NCI-H510A treated with DMSO at 0.1 percent for 48 hours (cell line): Measurements from ENCODE around the gene ZMAT2.
"Not testable (repeated sequence)": the region's sequence is repeated elsewhere in the genome, so short reads cannot be mapped to it uniquely, and the experiment has no call there.

ENCODE experiments used
- DNase-seq: peaks from one replicate; lab custom pipeline; 2025; lab: John Stamatoyannopoulos, UW

ZMAT2 gene, protein sequence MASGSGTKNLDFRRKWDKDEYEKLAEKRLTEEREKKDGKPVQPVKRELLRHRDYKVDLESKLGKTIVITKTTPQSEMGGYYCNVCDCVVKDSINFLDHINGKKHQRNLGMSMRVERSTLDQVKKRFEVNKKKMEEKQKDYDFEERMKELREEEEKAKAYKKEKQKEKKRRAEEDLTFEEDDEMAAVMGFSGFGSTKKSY

DNA sequence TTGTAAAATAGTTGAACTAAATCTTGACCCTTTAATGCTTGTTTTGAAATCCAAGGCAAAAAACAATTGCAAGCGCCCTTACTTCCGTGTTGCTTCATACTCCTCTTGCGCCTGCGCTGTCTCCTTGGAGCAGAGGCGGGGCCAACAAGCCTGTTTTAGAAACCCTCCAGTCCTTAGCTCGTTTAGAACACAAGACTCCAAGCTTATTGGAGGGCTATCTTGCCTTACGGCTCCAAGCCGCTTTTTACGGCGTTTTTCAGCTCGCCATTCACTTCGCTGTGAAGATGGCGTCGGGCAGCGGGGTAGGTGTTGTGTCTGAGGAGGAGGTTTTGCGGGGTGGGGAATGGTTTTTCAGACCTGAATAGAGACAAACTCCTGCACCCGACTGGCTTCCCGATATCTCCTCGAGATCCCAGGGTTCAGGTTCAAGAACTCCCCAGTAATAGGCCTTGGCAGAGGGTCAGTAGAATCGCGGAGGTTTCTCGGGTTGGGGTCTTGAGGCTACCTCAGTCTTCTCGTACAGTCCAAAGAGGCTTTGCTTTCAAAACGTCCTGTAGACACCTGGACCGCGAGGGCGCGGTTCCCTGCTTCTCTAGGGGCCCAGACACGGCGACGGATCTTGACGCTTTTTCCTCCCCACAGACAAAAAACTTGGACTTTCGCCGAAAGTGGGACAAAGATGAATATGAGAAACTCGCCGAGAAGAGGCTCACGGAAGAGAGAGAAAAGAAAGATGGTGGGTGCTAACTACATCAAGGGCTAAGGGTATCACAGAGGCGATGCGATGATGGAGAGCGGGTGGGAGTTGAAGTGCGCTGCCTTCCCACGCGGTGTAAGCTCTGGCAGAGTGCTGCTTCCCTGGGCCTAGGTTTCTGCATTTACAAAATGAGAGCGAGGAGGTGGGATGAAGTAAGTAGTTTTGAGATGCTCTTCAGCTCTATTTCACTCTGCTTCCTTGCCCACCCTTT, at the start of gene ZMAT2:
ZMAT2 (plus strand) TSS at position 271 of the 968 bp plus-strand sequence; CDS start at position 285, 14 bp downstream.
- peak; percentile 90 for DNase-seq

DNA sequence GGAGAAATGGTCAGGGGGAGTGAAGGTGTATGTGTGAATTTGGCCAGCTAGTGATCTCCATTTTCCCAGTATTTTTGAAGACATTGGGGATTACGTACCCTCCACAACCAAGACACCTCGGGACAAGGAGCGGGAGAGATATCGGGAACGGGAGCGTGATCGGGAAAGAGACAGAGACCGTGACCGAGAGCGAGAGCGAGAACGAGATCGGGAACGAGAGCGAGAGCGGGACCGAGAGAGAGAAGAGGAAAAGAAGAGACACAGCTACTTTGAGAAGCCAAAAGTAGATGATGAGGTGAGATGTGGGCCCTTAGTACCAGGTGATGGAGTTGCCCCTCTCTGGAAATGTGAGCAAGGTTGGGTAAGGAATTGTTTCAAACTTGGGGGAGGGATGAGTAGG, 41.4 kb upstream of the ZMAT2 start:
- DNase-seq = no peak

DNA sequence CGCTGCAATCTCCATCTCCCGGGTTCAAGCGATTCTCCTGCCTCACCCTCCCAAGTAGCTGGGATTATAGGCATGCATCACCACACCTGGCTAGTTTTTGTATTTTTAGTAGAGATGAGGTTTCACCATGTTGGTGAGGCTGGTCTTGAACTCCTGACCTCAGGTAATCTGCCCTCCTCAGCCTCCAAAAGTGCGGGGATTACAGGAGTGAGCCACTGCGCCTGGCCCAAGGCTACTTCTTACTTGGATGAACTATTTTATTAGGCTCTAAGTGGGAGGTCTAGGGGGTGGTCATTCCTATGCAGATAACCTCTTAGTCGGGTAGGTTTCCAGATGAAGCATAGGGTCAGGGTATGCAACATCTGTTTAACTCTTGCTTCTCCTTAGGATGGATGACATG, 39.9 kb upstream of the ZMAT2 start:
- DNase-seq = not testable (repeated sequence)

DNA sequence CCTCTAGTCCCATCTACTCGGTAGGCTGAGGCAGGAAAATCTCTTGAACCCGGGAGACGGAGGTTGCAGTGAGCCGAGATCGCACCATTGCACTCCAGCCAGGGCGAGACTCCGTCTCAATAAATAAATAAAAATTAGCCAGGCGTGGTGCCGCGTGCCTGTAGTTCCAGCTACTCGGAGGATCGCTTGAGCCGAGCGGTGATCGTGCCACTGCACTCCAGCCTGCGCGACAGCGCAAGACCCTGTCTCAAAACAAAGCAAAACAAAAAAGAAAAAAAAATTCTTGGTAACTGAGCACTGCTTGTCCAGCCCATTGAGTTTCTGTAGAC, 36.3 kb upstream of the ZMAT2 start:
- DNase-seq = no peak

DNA sequence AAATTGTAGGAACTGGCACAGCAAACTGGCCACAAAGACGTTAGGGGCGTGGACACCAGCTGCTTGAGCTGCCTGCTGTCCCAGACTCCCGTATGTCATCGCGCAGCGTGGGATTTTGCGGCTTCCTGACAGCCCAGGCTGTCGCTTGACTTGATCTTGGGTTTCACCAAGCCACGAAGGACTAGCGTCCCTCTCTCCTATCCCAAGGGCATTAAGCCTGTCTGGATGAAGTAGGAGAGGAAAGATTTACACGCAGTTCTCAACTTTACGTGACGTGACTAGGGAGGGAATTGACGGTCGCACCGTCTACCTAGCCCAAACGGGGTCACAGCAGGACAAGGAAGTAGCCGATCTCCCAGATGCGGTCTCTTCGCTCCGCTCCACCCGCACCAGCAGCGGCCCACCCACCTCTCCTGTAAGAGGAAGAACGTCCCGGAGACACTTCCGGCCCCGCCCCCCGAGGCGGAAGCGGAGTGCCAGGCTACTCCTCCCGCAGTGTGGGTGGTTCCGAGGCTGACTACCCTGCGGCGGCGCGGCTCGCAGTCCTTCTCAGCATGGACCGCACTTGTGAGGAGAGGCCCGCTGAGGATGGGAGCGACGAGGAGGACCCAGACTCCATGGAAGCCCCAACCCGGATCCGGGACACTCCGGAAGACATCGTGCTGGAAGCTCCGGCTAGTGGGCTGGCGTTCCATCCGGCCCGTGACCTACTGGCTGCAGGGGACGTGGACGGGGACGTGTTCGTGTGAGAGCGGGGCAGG, 35.7 kb upstream of the ZMAT2 start, which contains the start of gene WDR55:
WDR55 (plus strand) TSS at position 546 of the 761 bp plus-strand sequence; CDS start at position 555, 9 bp downstream.
- DNase-seq = peak; percentile 80

DNA sequence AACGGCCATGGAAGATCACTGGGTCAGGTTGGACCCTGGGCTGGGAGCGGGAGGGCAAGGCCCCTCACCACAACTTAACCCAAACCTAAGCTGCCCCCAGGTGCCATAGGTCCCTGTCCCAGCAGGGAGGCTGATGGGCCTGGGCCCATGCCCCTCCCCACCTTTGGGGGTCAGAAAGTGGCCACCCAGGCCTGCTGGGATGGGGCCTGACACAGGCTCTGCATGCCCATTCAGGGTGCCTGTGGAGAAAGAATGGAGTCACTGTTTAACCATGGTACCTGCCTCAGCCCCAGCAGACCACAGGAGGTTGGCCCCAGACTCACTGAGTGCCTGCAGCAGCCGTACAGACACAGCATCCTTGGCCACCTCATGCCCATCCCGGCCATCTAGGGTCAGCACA, 29.2 kb upstream of the ZMAT2 start:
- not testable (repeated sequence) for DNase-seq

DNA sequence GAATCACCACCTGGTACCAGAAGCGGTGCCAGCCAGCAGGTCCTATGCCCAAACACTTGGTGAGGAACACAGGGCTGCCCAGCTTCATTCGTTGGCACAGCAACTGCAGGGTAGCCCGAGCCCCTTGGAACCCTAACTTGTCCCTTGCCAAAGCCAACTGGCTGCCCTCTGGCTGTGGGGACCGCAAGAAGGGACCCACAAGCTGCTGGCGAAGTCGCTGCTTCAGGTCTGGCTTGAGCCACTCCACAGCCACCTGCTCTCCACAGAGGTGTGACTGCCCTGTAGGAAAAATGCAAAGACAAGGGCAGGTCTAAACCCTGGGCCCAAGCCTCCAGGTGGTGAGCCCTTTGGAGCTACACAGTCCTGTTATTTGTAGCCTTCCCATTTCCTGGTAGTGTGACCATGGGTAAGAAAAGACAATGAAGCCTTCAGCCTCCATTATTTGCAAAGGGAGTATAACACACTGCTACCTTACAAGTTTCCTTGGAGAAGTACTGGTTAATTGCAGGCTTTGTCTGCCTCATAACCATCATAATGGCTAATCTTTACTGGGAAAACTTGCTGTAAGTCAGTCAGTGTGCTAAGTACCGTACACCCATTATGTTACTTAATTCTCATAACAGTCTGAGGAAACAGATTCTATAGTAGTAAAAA, 28.6 kb upstream of the ZMAT2 start:
- DNase-seq = no peak

DNA sequence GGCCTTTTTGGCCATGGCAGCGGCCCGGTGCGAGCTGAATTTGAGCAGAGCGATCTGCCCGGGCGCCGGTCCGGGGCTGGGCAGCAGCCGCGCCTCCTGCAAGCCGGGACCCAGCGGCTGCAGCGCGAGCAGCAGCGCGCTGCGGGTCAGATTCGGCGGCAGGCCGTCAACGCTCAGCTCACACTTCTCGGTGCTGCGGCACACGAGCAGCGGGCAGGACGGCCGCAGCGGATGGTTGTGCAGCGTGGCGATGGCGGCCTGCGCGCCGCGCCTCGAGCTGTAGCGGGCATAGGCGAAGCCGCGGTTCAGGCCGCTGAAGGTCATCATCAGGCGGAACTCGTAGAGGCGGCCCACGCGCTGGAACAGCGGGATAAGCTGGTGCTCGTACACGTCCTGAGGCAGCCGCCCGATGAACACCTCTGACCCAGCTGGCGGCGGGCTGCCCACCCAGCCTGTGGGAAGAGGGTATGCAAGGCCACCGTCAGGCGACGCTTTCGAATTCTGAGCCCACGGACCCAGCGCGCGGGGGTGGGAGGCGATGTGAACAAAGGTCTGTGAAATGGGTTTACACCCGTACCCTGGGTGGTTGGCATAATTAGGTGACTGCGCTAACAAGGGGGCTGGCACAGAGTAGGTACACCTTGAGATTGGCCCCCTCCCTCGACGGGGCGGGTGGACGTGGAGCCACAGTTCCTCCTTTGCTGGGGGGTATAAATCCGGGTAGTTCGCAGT, 27.6 kb upstream of the ZMAT2 start:
- DNase-seq = peak; percentile 4

DNA sequence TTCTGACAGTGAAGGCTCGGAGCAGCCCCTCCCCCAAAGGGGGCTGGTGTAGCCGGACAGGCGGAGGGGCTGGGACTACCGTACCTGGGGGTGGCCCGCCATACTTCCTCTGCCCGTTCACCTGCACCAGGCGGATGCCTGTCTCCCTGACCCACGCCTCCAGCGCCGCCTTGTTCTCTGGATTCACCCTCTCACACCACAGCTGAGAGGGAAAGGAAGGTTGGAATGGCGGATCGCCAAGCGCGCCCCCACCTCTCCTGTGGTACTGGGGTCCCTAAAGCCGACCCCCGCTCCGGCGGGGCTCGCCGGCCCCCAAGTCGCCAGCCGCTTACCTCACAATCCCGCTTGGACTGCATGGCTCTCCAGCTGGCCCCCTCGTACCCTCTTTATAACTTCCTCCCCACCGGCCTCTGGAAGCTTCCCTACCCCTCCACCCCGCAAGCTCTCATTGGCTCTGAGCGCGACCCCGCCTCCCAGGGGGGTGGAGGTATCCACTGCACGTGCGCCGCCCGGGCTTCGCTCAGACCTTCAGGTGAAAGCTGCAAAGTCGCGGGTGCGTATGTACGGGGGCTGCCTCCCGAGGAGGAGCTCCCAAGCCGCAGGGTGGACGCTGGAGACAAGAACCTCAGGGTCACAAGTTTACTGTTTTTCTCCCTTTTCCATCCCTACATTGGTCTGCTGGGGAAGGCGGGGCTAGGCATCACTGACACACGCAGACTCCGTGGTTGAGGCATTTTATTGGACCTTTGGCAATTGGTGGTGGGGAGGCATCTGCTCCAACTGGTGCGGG, 26.9 kb upstream of the ZMAT2 start, which contains the start of gene DND1:
DND1 (minus strand) TSS at position 390 of the 790 bp plus-strand sequence; CDS start at position 356, 34 bp downstream.
- no peak for DNase-seq

DNA sequence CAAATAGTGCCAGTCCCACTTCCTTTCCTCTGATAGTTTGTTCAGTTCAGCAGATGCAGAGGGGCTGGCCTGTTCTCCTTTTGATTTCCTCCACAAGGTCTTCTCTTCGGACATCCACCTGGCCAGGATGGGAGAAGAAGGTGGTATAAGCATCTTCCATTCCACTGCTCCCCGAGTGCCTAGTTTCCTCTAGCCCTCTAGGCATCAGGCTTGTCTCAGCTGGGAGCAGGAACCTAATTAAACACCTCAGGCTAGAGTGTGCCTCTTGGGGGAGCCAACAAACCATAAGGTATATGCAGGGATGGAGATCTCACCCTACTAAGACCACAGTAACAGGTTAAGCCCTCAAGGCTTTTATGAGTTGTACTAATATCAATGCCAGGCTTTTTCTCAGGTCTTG, 26.0 kb upstream of the ZMAT2 start:
- DNase-seq = no peak

DNA sequence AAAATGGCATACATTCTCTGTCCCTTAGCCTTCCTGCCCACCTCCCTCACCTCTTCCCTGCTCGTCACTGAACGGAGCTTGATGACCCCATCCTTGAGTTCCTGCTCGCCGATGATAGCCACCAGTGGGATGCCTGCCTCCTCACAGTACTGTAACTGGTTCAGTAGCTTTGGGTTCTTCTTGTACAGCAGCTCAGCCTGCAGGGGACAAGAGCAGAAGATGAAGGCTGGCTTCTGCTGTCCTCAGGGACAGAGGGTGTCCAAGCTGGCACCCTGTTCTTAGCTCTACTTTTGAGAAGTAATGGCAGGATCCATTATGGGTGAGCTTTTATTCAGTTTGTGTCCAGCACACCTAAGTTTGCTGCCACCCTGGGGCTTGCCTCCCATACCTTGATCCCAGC, 25.6 kb upstream of the ZMAT2 start:
- DNase-seq = no peak

DNA sequence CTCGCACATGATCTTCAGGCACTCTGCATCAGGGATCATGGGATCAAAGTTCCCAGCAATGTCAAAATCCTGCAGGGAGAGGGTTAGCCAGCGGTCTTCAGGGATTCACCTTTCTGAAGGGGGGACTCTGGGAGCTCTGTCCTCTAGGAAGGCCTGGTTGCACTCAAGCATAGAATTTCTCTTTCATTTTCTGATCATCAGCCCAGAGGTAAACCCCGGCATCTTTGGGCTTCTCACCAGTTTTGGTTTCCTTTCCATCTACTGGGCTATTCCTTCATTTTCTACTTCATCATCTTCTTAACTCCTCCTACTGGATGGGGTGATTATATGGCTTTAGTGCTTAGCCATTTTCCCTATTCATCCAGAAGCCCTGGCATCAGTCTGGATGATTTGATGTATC, 22.3 kb upstream of the ZMAT2 start:
- DNase-seq = no peak

DNA sequence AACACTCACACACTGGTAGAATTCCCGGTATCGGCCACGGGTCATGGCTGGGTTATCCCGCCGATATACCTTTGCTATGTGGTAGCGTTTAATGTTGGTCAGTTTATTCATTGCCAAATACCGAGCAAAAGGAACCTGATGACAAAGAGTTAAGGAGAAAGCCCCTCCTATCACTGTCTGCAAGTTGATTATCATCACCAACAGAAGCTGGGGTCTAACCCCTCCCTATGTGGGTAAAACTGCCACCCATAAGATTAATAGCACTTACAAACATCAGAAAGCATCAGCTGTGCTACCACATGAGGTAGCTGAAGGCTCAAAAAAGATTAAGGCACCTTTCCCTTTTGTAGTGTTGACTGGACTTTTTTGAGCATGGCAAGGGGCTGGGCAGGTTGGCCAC, 21.3 kb upstream of the ZMAT2 start:
- DNase-seq = no peak

DNA sequence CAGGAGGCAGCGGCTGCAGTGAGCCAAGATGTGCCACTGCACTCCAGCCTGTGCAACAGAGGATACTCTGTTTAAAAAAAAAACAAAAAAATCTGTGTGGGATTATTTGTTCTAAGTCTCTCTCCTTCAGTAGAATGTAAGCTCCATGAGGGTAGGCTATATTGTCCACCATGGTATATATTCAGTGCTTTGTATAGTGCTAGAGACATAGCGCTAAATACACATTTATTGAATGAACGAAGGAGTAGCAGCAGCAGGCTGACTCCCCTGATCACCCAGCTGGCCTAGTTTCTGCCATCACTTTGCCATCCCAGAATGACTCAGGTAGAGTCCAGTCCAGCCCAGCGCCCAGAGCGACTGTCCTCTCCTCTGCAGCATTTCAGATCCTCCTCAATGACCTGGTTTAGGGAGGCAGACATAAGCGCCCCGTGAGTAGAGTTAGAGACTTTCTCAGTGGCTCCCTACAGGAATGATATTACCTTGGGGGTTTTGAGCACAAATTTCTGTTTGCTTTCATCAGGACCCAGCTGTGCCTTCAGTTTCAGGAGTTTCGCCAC, 9.8 kb upstream of the ZMAT2 start:
- DNase-seq = no peak

DNA sequence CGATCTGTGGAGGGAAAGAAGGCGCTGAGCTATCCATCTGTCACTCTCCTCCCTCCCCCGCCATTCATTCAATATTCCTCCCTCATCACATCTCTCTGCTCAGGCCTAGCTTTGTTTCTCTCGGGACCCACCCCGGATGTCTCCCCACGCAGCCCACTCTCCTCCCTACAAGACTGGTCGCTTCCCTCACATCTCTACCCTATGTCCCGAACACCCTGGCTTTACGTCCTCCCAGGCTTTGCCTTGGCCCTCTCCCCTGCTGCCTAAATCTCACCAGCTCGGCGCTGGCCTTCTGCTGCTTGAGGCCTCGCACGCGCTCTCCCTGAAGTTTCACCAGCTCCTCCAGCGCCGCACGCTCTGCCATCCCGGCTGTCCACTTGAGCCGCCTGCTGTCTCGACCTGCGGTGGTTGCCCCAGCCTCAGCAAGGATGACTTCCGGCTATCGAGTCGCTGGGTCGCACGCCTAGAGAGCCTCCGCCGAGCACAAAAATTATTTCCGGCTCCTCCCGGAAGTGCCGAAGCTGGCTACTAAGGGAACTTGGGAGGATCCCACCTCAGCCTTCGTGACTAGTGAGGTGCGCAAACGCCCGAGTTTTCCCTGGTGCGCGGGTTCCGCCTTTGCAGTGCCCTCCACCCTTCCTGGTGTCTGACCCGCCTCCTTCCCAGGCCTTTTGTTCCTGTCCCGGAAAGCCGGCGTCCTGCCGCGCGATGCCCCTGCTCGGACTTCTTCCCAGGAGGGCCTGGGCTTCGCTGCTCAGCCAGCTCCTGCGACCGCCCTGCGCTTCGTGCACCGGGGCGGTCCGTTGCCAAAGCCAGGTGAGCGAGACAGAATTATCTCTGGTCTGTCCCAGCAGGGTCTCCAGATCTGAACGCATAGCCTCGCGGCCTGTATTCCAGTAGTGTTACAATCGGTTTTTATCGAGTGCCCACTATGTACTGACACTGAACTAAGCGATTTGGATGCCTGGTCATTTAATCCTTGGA, 9.0 kb upstream of the ZMAT2 start, which contains the start of the genes HARS1 and HARS2:
HARS1 (minus strand) TSS at position 430 of the 984 bp plus-strand sequence; CDS start at position 364, 66 bp downstream.
HARS2 (plus strand) TSS at position 515 of the 984 bp plus-strand sequence; CDS start at position 709, 194 bp downstream.
- peak; percentile 70 for DNase-seq

DNA sequence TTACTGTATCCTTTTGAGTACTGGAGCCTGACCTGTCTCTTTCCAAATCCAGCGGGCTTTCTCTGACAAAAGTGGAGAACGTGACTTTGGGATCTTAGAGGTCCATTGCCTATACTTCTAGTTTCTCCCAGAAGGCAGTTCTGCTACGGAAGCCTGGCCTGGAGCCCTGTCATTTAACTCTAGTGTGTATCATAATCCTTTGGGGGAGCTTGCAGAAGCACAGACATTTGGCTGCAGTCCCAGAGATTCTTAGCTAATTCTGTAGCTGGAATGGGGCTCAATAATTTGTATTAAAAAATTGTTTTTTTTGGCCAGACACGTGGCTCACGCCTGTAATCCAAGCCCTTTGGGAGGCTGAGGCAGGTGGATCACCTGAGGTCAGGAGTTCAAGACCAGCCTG, 6.0 kb upstream of the ZMAT2 start:
- DNase-seq = no peak

DNA sequence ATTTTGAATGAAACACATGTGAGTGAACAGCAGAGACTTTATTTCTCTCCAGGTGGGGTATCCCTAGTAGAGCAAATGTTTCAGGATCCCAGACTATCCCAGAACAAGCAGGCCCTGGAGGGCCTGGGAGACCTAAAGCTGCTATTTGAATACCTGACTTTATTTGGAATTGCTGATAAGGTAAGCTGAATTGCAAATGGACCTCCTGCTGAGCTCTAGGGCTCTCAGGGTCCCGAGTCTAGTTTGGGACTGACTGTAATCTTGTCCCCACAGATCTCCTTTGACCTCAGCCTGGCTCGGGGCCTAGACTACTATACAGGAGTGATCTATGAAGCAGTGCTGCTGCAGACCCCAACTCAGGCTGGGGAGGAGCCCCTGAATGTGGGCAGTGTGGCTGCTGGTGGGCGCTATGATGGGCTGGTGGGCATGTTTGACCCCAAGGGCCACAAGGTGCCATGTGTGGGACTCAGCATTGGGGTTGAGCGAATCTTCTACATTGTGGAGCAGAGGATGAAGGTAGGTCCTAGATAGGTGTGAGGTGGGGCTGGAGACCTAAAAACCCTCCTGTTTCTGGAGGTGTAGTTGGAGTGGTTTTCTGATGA, 3.3 kb upstream of the ZMAT2 start:
- DNase-seq = no peak

DNA sequence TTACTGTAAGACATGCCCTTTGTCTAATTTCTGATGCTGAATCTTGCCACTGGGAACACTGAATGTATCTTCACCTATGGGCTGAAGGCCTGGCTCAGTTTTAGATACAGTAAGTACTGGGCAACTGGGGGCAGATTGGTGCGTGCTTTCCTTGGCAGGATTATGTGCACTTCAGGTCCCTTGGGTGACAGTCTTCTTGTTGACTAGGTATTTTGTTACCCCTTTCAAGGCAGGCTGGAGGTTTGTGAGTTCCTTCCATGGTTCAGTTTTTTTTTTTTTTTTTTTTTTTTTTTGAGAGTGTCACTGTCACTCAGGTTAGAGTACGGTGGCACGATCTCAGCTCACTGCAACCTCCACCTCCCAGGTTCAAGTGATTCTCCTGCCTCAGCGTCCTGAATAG, 7.6 kb downstream of the ZMAT2 start:
- no peak for DNase-seq
